HCT116 (cell line): ENCODE results near the gene EVI5. TPM values are rescaled to one million over a fixed set of nuclear protein-coding genes. Genes with fewer than 3 reads are reported as not detected.
"Not testable (repeated sequence)": the region's sequence is repeated elsewhere in the genome, so short reads cannot be mapped to it uniquely, and the experiment has no call there.

Source experiments
- ATAC-seq: fragments of 200-7000 bp; cut with Tn5 transposase; 2 replicates; pipeline ENCODE4 v1.9.1; 2020; ENCODE audit warnings: mild to moderate bottlenecking, moderate library complexity
- BruUV-seq: library from RNA; stranded (reverse); fragments of 400-500 nt; replicated peaks from 2 replicates; lab custom pipeline; 2021; lab: Mats Ljungman, UMichigan
- CTCF ChIA-PET: fragments of 300-600 bp; sonication (Branson Sonifier 250); formaldehyde crosslinking; loops from one replicate; lab custom pipeline; 2021; ENCODE audit warnings: antibody characterized with exemption; lab: Charles Lee
- POLR2A ChIA-PET: fragments of 300-600, 350-600 bp; sonication (Branson Sonifier 250); formaldehyde crosslinking; loops from one replicate; lab custom pipeline; 2021; ENCODE audit warnings: antibody characterized with exemption; lab: Charles Lee
- RAD21 ChIA-PET, 2 experiments: fragments of 300-600 bp; sonication (Branson Sonifier 250); formaldehyde crosslinking; loops; one replicate each; lab custom pipeline; 2023; ENCODE audit warnings: low total read pairs in 2 of 2; ENCODE audit not compliant: uncharacterized antibody in 2 of 2, unreplicated experiment in 2 of 2, low non-redundant PET in 1 of 2; lab: Charles Lee
- DNase-seq: peaks from one replicate; pipeline ENCODE4 v3.0.0-alpha.2; 2010; ENCODE audit warnings: low read depth, low spot score
- H2AFZ ChIP-seq: fragments of 200-600 bp; shearing (Covaris generic), sonication (generic); 2 replicates; pipeline ENCODE4 v1.6.1; 2017; ENCODE audit warnings: low read depth, mixed run types, mixed read lengths, antibody characterized with exemption, low read length; ENCODE audit not compliant: poor library complexity, severe bottlenecking
- H3K27ac ChIP-seq: 2 replicates; pipeline ENCODE4 v1.5.1; 2012; ENCODE audit warnings: low read depth, low read length
- H3K27me3 ChIP-seq: fragments of 200-600 bp; sonication (generic); 2 replicates; pipeline ENCODE4 v1.6.1; 2016; ENCODE audit warnings: mixed run types, low read length, mixed read lengths; ENCODE audit not compliant: insufficient read depth
- H3K36me3 ChIP-seq, 2 experiments: fragments of 200-500 bp in 1 of 2; fragments of 200-600 bp in 1 of 2; sonication (Bioruptor generic) in 1 of 2; sonication (generic) in 1 of 2; 2 replicates each; pipeline versions ENCODE4 v1.5.1 to v1.6.1; 2014 to 2016; ENCODE audit warnings: low read length in 2 of 2, inconsistent platforms in 1 of 2, mixed read lengths in 1 of 2, mixed run types in 1 of 2; ENCODE audit not compliant: insufficient read depth in 2 of 2, control insufficient read depth in 1 of 2
- H3K4me1 ChIP-seq, 2 experiments: fragments of 200-600 bp in 1 of 2; sonication (generic) in 1 of 2; 2 replicates each; pipeline versions ENCODE4 v1.5.1 to v1.6.1; 2012 to 2017; ENCODE audit warnings: low read length in 2 of 2, inconsistent platforms in 1 of 2, mild to moderate bottlenecking in 1 of 2, mixed read lengths in 1 of 2, mixed run types in 1 of 2, moderate library complexity in 1 of 2; ENCODE audit not compliant: insufficient read depth in 2 of 2, control insufficient read depth in 1 of 2
- H3K4me2 ChIP-seq: fragments of 200-600 bp; sonication (generic); 2 replicates; pipeline ENCODE4 v1.6.1; 2017; ENCODE audit warnings: mixed run types, low read length, mixed read lengths
- H3K4me3 ChIP-seq, 2 experiments: fragments of 200-600 bp in 1 of 2; sonication (generic) in 1 of 2; replicated peaks in 1 of 2; 2 replicates each; pipeline ENCODE4 v1.5.1; 2011 to 2016; ENCODE audit warnings: low read length in 2 of 2, control low read depth in 1 of 2, low read depth in 1 of 2, mild to moderate bottlenecking in 1 of 2, mixed read lengths in 1 of 2, mixed run types in 1 of 2
- H3K79me2 ChIP-seq: fragments of 200-600 bp; sonication (generic); 2 replicates; pipeline ENCODE4 v1.6.1; 2017; ENCODE audit warnings: mild to moderate bottlenecking, mixed run types, low read length, moderate library complexity, mixed read lengths; ENCODE audit not compliant: insufficient read depth
- H3K9ac ChIP-seq: fragments of 200-600 bp; sonication (generic); 2 replicates; pipeline ENCODE4 v1.6.1; 2016; ENCODE audit warnings: low read length, mixed read lengths
- H3K9me2 ChIP-seq: fragments of 200-600 bp; sonication (generic), shearing (Covaris generic); 2 replicates; pipeline ENCODE4 v1.6.1; 2017; ENCODE audit warnings: mixed run types, mild to moderate bottlenecking, moderate library complexity; ENCODE audit not compliant: insufficient read depth
- H3K9me3 ChIP-seq, 2 experiments: fragments of 200-500 bp in 1 of 2; fragments of 200-600 bp in 1 of 2; sonication (Bioruptor generic) in 1 of 2; sonication (generic) in 1 of 2; 2 replicates each; pipeline ENCODE4 v1.6.1; 2014 to 2017; ENCODE audit warnings: low read length in 2 of 2, mixed read lengths in 2 of 2, inconsistent platforms in 1 of 2, low read depth in 1 of 2, mild to moderate bottlenecking in 1 of 2, mixed run types in 1 of 2, moderate library complexity in 1 of 2; ENCODE audit not compliant: control insufficient read depth in 1 of 2, insufficient read depth in 1 of 2
- H4K20me1 ChIP-seq: fragments of 200-600 bp; sonication (generic), shearing (Covaris generic); 2 replicates; pipeline ENCODE4 v1.6.1; 2017; ENCODE audit warnings: mixed run types, mild to moderate bottlenecking, moderate library complexity; ENCODE audit not compliant: insufficient read depth
- ATF3 ChIP-seq: IDR thresholded peaks from 2 replicates; pipeline ENCODE4 v1.6.1; 2012
- EZH2 ChIP-seq: fragments of 200-600 bp; sonication (generic); IDR thresholded peaks from 2 replicates; pipeline ENCODE4 v1.6.1; 2017; ENCODE audit warnings: antibody characterized with exemption, mixed run types
- EZH2phosphoT487 ChIP-seq: fragments of 200-600 bp; IDR thresholded peaks from 2 replicates; pipeline ENCODE4 v1.6.1; 2018; ENCODE audit warnings: antibody characterized with exemption, borderline replicate concordance
- MAX ChIP-seq: IDR thresholded peaks from 2 replicates; pipeline ENCODE4 v1.6.1; 2012
- POLR2A ChIP-seq: IDR thresholded peaks from 2 replicates; pipeline ENCODE4 v1.7.0; 2011; ENCODE audit warnings: borderline replicate concordance; ENCODE audit not compliant: insufficient read depth, insufficient read length; ENCODE audit errors: extremely low read depth
- RAD21 ChIP-seq: IDR thresholded peaks from 2 replicates; pipeline ENCODE4 v1.6.1; 2012; ENCODE audit warnings: low read depth, mild to moderate bottlenecking
- SIN3A ChIP-seq: IDR thresholded peaks from 2 replicates; pipeline ENCODE4 v1.6.1; 2012; ENCODE audit warnings: low read depth
- TCF7L2 ChIP-seq: IDR thresholded peaks from 2 replicates; pipeline ENCODE4 v1.7.0; 2011; ENCODE audit warnings: borderline replicate concordance, inconsistent platforms; ENCODE audit not compliant: insufficient read depth, insufficient read length; ENCODE audit errors: extremely low read depth
- YY1 ChIP-seq: IDR thresholded peaks from 2 replicates; pipeline ENCODE4 v1.6.1; 2011; ENCODE audit warnings: low read length, low read depth, moderate library complexity, mild to moderate bottlenecking; ENCODE audit not compliant: insufficient replicate concordance; ENCODE audit errors: extremely low read depth
- intact Hi-C: fragments of 100-400 bp; cut with micrococcal nuclease; formaldehyde crosslinking; loops from 2 replicates; pipeline ENCODE4 v1.10.0; 2022
- total RNA-seq: library from RNA; stranded (reverse); gene quantifications from one replicate; pipeline ENCODE4 v1.2.1, GENCODE V29; 2021; ENCODE audit not compliant: unreplicated experiment

The EVI5 gene
- total RNA-seq, 1 experiment from 2014 or later = 21.8 TPM

GRCh38 chr1:92747735-92748134 lies 37.2 kb downstream of the EVI5 start:
- Histone ChIP-seq H4K20me1 (no peaks in the 10 kb centered on the region), H3K4me3 (no peak overlapping the region), H3K36me3 (no peaks in the 10 kb centered on the region), H3K27me3 (no peaks in the 10 kb centered on the region), H3K4me1 (no peaks in the 10 kb centered on the region), H3K9ac (no peak overlapping the region), H3K4me2 (no peak overlapping the region)
- CTCF ChIA-PET = interaction anchor here (1.7 kb wide), 1 partner anchor 12 kb away, joined by 8 read pairs; no protein-coding TSS in a partner anchor
- DNase-seq (no peak), ATAC-seq (no peak)
- no TSS peak for BruUV-seq
- no peak for TF ChIP-seq POLR2A
- no peak for TF ChIP-seq MAX
- TF ChIP-seq RAD21 = no peak
- TF ChIP-seq EZH2 = no peak
- no peak for TF ChIP-seq ATF3
- no peak for TF ChIP-seq YY1
- no peak for TF ChIP-seq EZH2phosphoT487
- no peak for TF ChIP-seq TCF7L2
- TF ChIP-seq SIN3A = no peak
- TF ChIP-seq, all 23 proteins: peak for 0
- Histone ChIP-seq H3K9me3 (no peaks in the 10 kb centered on the region), H2AFZ (no peak overlapping the region), H3K27ac (no peak overlapping the region), H3K79me2 (peaks cover 22% of the 10 kb centered on the region), H3K9me2 (no peaks in the 10 kb centered on the region)
- ChIA-PET RAD21 (no interaction called here), POLR2A (interaction anchor here (0.6 kb wide), 1 partner anchor 182 kb away, joined by 5 read pairs; no protein-coding TSS in a partner anchor)
- intact Hi-C loops = loop anchor here (5.0 kb wide), 1 partner anchor 440 kb away; no protein-coding TSS in a partner anchor

GRCh38 chr1:92746255-92746654 lies 38.7 kb downstream of the EVI5 start:
- BruUV-seq, POLR2A ChIA-PET: not testable (repeated sequence)
- CTCF ChIA-PET = interaction anchor here (1.1 to 1.3 kb wide), 2 partner anchors 10 to 436 kb away, joined by 3 read pairs; no protein-coding TSS in a partner anchor

More at GRCh38 chr1:92746255-92746654, 38.7 kb downstream of the EVI5 start:
- H3K4me1 ChIP-seq, H3K27me3 ChIP-seq, H4K20me1 ChIP-seq, H3K9ac ChIP-seq, ATAC-seq, RAD21 ChIA-PET, H3K36me3 ChIP-seq, H2AFZ ChIP-seq, H3K4me2 ChIP-seq, H3K4me3 ChIP-seq, H3K9me2 ChIP-seq, H3K9me3 ChIP-seq, DNase-seq, H3K27ac ChIP-seq: not testable (repeated sequence)
- peaks cover 18% of the 10 kb centered on the region for H3K79me2 ChIP-seq
- intact Hi-C loops = loop anchor here (5.0 kb wide), 1 partner anchor 439 kb away; no protein-coding TSS in a partner anchor
